A549 treated with AZD2906 at 1 μM for 4 hours (cell line): ENCODE measurements around the gene SYT14. TPM values are rescaled to one million over a fixed set of nuclear protein-coding genes. Genes with fewer than 3 reads are reported as not detected.

Experiments used
- total RNA-seq: library from RNA; stranded (reverse); fragments of 200-300 nt; extraction: Qiagen RNA extraction; gene quantifications from 5 replicates; pipeline ENCODE4 v1.2.3, GENCODE V29; 2022

Gene SYT14
- total RNA-seq, result 0.03 to 0.09 TPM (median 0.07 TPM) in 5 replicates

DNA sequence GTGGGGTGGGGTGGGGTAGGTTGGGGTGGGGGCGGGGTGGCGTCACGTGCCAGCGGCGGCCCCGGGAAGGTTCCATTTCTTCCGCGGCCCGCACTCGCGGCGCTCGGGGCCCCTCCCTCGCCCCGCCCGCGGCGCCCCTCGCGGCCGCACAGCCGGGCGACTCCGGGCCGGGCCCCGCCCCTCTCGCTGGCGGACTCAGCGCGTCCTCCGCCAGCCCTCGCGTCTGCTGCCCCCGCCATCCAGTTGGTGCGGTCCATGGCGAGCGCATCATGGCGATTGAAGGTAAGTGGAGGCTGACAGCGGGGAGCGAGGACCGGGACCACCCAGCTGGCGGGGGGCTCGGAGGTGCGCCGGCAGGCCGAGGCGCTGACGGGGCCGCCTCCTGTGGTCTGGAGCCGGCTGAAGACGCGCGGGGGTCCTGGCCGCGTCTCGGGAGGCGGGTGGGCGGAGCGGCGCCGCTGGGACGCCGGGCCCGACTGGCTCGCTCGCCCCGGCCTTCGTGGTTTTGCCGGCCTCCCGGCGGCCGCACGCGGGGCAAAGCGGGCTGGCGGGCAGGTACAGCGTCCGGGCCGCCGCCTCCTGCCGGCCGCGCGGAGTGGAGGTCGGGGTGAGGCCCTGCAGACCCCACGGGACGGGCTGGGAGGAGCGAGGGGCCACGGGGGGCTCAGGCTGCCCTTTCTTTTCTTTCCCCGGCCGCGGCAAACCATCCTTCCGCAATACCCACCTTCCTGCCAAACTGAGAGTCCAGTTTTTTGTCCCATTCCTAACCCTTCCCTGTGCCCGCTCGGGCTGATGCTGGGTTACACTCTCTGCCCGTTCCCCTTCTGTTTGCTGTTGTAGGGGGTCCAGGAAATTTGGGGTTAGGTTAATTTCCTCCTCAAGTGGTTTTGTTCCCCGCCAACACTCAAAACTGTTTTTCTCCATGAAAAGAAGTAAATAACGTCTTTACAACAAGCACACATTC lies at the start of gene SYT14:
Gene SYT14, plus strand, starts transcription at position 222 of the 964 bp plus-strand sequence. Its CDS starts 48 bp downstream, at position 270.

Other genes starting within 250 kb of the SYT14 start
- gene HSD11B1, start 233.4 kb upstream of the SYT14 start, total RNA-seq, result 0.33 to 0.60 TPM (median 0.38 TPM) in 5 replicates
- gene TRAF3IP3, start 182.2 kb upstream of the SYT14 start, total RNA-seq, result not detected in 5 replicates
- 1.1 to 1.6 TPM (median 1.5 TPM) in 5 replicates for gene C1orf74, start 153.7 kb upstream of the SYT14 start, total RNA-seq
- 0.13 to 0.30 TPM (median 0.15 TPM) in 5 replicates for gene IRF6, start 132.1 kb upstream of the SYT14 start, total RNA-seq
- gene UTP25, start 110.2 kb upstream of the SYT14 start, total RNA-seq, result 9.7 to 11.8 TPM (median 10.5 TPM) in 5 replicates